GM12874 (cell line): ENCODE results near the gene DGKQ.

Experiments used
- CTCF ChIP-seq: IDR thresholded peaks from 2 replicates; pipeline ENCODE4 v1.5.1; 2011; ENCODE audit warnings: low read depth, mild to moderate bottlenecking, control low read depth, low read length, moderate library complexity; ENCODE audit not compliant: insufficient read depth

The DGKQ gene

GRCh38 chr4:960636-961350, 12.6 kb downstream of the DGKQ start:
- TF ChIP-seq CTCF, result no peak

- TF ChIP-seq CTCF, result no peak
Measured at GRCh38 chr4:960140-960635, 13.2 kb downstream of the DGKQ start.

GRCh38 chr4:959338-960139, 13.8 kb downstream of the DGKQ start:
- no peak for TF ChIP-seq CTCF

GRCh38 chr4:958696-959337, 14.6 kb downstream of the DGKQ start:
- TF ChIP-seq CTCF, result no peak

GRCh38 chr4:958314-958665, 15.1 kb downstream of the DGKQ start:
- TF ChIP-seq CTCF, result no peak

GRCh38 chr4:957581-958313, 15.6 kb downstream of the DGKQ start:
- TF ChIP-seq CTCF, result no peak

- TF ChIP-seq CTCF, result no peak
Measured at GRCh38 chr4:957231-957580, 16.2 kb downstream of the DGKQ start.
